ENCODE results near the gene KRTAP20-3. TPM values are rescaled to one million over a fixed set of nuclear protein-coding genes. Genes with fewer than 3 reads are reported as not detected.

KRTAP20-3 gene
- not detected in 2 replicates for total RNA-seq

GRCh38 chr21:30642564-30642963, at the start of gene KRTAP20-3:
TSS of gene KRTAP20-3 (plus strand) at chr21:30642864.

GRCh38 chr21:30598802-30599201, 43.9 kb upstream of the KRTAP20-3 start, which contains the start of gene KRTAP6-2:
TSS of gene KRTAP6-2 (minus strand) at chr21:30598902. CDS start at chr21:30598874, 28 bp downstream.

GRCh38 chr21:30600787-30601186, 41.9 kb upstream of the KRTAP20-3 start, which contains the start of gene KRTAP22-1:
TSS of gene KRTAP22-1 (plus strand) at chr21:30601087.

GRCh38 chr21:30613836-30614235, 28.8 kb upstream of the KRTAP20-3 start, which contains the start of gene KRTAP6-1:
TSS of gene KRTAP6-1 (minus strand) at chr21:30613930. CDS start at chr21:30613904, 26 bp downstream.

GRCh38 chr21:30616125-30616524, 26.5 kb upstream of the KRTAP20-3 start, which contains the start of gene KRTAP20-1:
TSS of gene KRTAP20-1 (plus strand) at chr21:30616425. CDS start at chr21:30616455, 30 bp downstream.

GRCh38 chr21:30620522-30620921, 22.1 kb upstream of the KRTAP20-3 start, which contains the start of gene KRTAP20-4:
TSS of gene KRTAP20-4 (plus strand) at chr21:30620627.

DNA sequence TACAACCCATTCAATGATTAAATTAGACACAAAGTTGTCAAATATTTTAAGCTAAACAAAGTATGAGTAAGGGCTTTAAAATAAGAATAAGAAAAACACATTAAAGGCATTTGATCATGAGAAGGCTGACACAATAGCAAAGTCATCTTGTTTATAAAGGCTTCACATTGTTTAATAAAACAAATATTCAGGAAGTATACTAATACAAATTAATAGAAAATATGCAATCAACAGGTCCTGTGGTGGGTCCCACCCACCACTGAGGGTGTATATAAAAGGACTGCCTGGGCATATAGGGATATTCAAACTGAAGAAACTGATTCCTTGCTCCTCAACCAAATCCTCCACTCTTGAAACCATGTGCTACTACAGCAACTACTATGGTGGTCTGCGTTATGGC, 7.8 kb upstream of the KRTAP20-3 start, which contains the start of gene KRTAP20-2:
Gene KRTAP20-2 (plus strand): TSS at position 301 of the 400 bp plus-strand sequence. CDS start 58 bp downstream, at position 359.

Other genes with a start within 250 kb of the KRTAP20-3 start
- not detected in 2 replicates for gene KRTAP13-1, start 246.8 kb upstream of the KRTAP20-3 start, total RNA-seq
- not detected in 2 replicates for gene KRTAP13-3, start 216.9 kb upstream of the KRTAP20-3 start, total RNA-seq
- not detected in 2 replicates for gene KRTAP13-4, start 212.6 kb upstream of the KRTAP20-3 start, total RNA-seq
- not detected in 2 replicates for gene KRTAP15-1, start 202.6 kb upstream of the KRTAP20-3 start, total RNA-seq
- not detected in 2 replicates for gene KRTAP19-1, start 162.5 kb upstream of the KRTAP20-3 start, total RNA-seq
- gene KRTAP19-2, start 155.4 kb upstream of the KRTAP20-3 start, total RNA-seq = not detected in 2 replicates
- gene KRTAP19-3, start 150.9 kb upstream of the KRTAP20-3 start, total RNA-seq = not detected in 2 replicates
- gene KRTAP19-4, start 145.7 kb upstream of the KRTAP20-3 start, total RNA-seq = not detected in 2 replicates
- not detected in 2 replicates for gene KRTAP19-5, start 140.7 kb upstream of the KRTAP20-3 start, total RNA-seq
- not detected in 2 replicates for gene KRTAP19-6, start 101.0 kb upstream of the KRTAP20-3 start, total RNA-seq
- gene KRTAP19-7, start 81.5 kb upstream of the KRTAP20-3 start, total RNA-seq = not detected in 2 replicates
- gene KRTAP22-2, start 52.5 kb upstream of the KRTAP20-3 start, total RNA-seq = not detected in 2 replicates
- not detected in 2 replicates for gene KRTAP6-3, start 50.4 kb upstream of the KRTAP20-3 start, total RNA-seq
- not detected in 2 replicates for gene KRTAP6-2, start 44.0 kb upstream of the KRTAP20-3 start, total RNA-seq
- gene KRTAP22-1, start 41.8 kb upstream of the KRTAP20-3 start, total RNA-seq = not detected in 2 replicates
- gene KRTAP6-1, start 28.9 kb upstream of the KRTAP20-3 start, total RNA-seq = not detected in 2 replicates
- gene KRTAP20-1, start 26.4 kb upstream of the KRTAP20-3 start, total RNA-seq = not detected in 2 replicates
- gene KRTAP20-4, start 22.2 kb upstream of the KRTAP20-3 start, total RNA-seq = not detected in 2 replicates
- not detected in 2 replicates for gene KRTAP20-2, start 7.7 kb upstream of the KRTAP20-3 start, total RNA-seq
- not detected in 2 replicates for gene KRTAP21-3, start 75.9 kb downstream of the KRTAP20-3 start, total RNA-seq
- not detected in 2 replicates for gene KRTAP21-2, start 104.4 kb downstream of the KRTAP20-3 start, total RNA-seq
- not detected in 2 replicates for gene KRTAP21-1, start 112.6 kb downstream of the KRTAP20-3 start, total RNA-seq
- gene KRTAP8-1, start 170.4 kb downstream of the KRTAP20-3 start, total RNA-seq = not detected in 2 replicates
- gene KRTAP7-1, start 186.9 kb downstream of the KRTAP20-3 start, total RNA-seq = not detected in 2 replicates
- not detected in 2 replicates for gene KRTAP11-1, start 238.7 kb downstream of the KRTAP20-3 start, total RNA-seq